HG03439 (cell line): Measurements from ENCODE around the gene RAP1GAP2.
A peak's percentile ranks its signal among the peaks of the same experiment; 100 is the strongest.
"Not testable (repeated sequence)": the region's sequence is repeated elsewhere in the genome, so short reads cannot be mapped to it uniquely, and the experiment has no call there.

ENCODE experiments used
- ATAC-seq: cut with Tn5 transposase; IDR thresholded peaks from one replicate; pipeline ENCODE4 v1.9.1; 2021; ENCODE audit warnings: mild to moderate bottlenecking, moderate library complexity; ENCODE audit not compliant: unreplicated experiment

Gene RAP1GAP2

GRCh38 chr17:2785376-2785775 lies 10.9 kb upstream of the RAP1GAP2 start:
- ATAC-seq = not testable (repeated sequence)

- ATAC-seq = peak; percentile 77
Observed at GRCh38 chr17:2786176-2786881, 9.9 kb upstream of the RAP1GAP2 start.

- no peak for ATAC-seq
Observed at GRCh38 chr17:2789700-2790099, 6.5 kb upstream of the RAP1GAP2 start.

- no peak for ATAC-seq
Observed at GRCh38 chr17:2792366-2793169, 3.7 kb upstream of the RAP1GAP2 start.

GRCh38 chr17:2794111-2794803 lies 2.0 kb upstream of the RAP1GAP2 start:
- ATAC-seq = no peak

GRCh38 chr17:2795441-2796163 lies 636 bp upstream of the RAP1GAP2 start:
- ATAC-seq = no peak

- ATAC-seq = no peak
Observed at GRCh38 chr17:2797226-2797625, 988 bp downstream of the RAP1GAP2 start.

GRCh38 chr17:2797637-2798036 lies 1.4 kb downstream of the RAP1GAP2 start:
- no peak for ATAC-seq

- ATAC-seq = no peak
Observed at GRCh38 chr17:2798188-2798587, 1.9 kb downstream of the RAP1GAP2 start.

GRCh38 chr17:2798678-2799077 lies 2.4 kb downstream of the RAP1GAP2 start:
- ATAC-seq = no peak

- ATAC-seq = no peak
Observed at GRCh38 chr17:2799653-2800052, 3.4 kb downstream of the RAP1GAP2 start.

GRCh38 chr17:2800367-2800766 lies 4.1 kb downstream of the RAP1GAP2 start:
- no peak for ATAC-seq

GRCh38 chr17:2801841-2802240 lies 5.6 kb downstream of the RAP1GAP2 start:
- ATAC-seq = no peak

GRCh38 chr17:2802574-2802973 lies 6.3 kb downstream of the RAP1GAP2 start:
- no peak for ATAC-seq

GRCh38 chr17:2803386-2803785 lies 7.1 kb downstream of the RAP1GAP2 start:
- no peak for ATAC-seq

- no peak for ATAC-seq
Observed at GRCh38 chr17:2803971-2804370, 7.7 kb downstream of the RAP1GAP2 start.

- ATAC-seq = no peak
Observed at GRCh38 chr17:2804912-2805311, 8.7 kb downstream of the RAP1GAP2 start.

- ATAC-seq = no peak
Observed at GRCh38 chr17:2805961-2806360, 9.7 kb downstream of the RAP1GAP2 start.

- ATAC-seq = no peak
Observed at GRCh38 chr17:2808367-2809335, 12.4 kb downstream of the RAP1GAP2 start.

- ATAC-seq = no peak
Observed at GRCh38 chr17:2809337-2809736, 13.1 kb downstream of the RAP1GAP2 start.
